HepG2 (cell line): ENCODE data around the gene CTAGE9. TPM values are rescaled to one million over a fixed set of nuclear protein-coding genes. Genes with fewer than 3 reads are reported as not detected.

Experiments
- DPF2 ChIP-seq: sonication (generic); formaldehyde crosslinking; IDR thresholded peaks from 2 replicates; pipeline ENCODE4 v1.4.0; 2020; ENCODE audit warnings: mild to moderate bottlenecking, low read depth, missing genetic modification reagents, borderline replicate concordance
- ELF3 ChIP-seq: IDR thresholded peaks from 2 replicates; pipeline ENCODE4 v1.6.1; 2016; ENCODE audit warnings: missing genetic modification reagents, missing compliant biosample characterization
- NBN ChIP-seq: fragments of 450-650 bp; conservative IDR thresholded peaks from 2 replicates; pipeline ENCODE4 v1.6.1; 2017
- RBAK ChIP-seq: sonication (generic); formaldehyde crosslinking; IDR thresholded peaks from 2 replicates; pipeline ENCODE4 v1.5.1; 2020; ENCODE audit warnings: mild to moderate bottlenecking, missing genetic modification reagents
- SALL2 ChIP-seq: sonication (generic); formaldehyde crosslinking; IDR thresholded peaks from 2 replicates; pipeline ENCODE4 v1.8.1; 2023; ENCODE audit warnings: mild to moderate bottlenecking, missing genetic modification reagents, inconsistent platforms
- SPEN ChIP-seq: sonication (generic); formaldehyde crosslinking; IDR thresholded peaks from 2 replicates; pipeline ENCODE4 v1.5.1; 2020; ENCODE audit warnings: low read depth, mild to moderate bottlenecking, missing genetic modification reagents
- SRY ChIP-seq: sonication (generic); formaldehyde crosslinking; IDR thresholded peaks from 2 replicates; pipeline ENCODE4 v1.8.0; 2022; ENCODE audit warnings: mild to moderate bottlenecking, missing genetic modification reagents
- ZFP82 ChIP-seq: sonication (generic); formaldehyde crosslinking; IDR thresholded peaks from 2 replicates; pipeline ENCODE4 v1.5.1; 2020; ENCODE audit warnings: mild to moderate bottlenecking, missing genetic modification reagents, borderline replicate concordance
- ZNF121 ChIP-seq: sonication (generic); formaldehyde crosslinking; IDR thresholded peaks from 2 replicates; pipeline ENCODE4 v1.5.0; 2020; ENCODE audit warnings: mild to moderate bottlenecking, missing genetic modification reagents
- ZNF335 ChIP-seq: sonication (generic); formaldehyde crosslinking; IDR thresholded peaks from 2 replicates; pipeline ENCODE4 v1.4.0; 2020; ENCODE audit warnings: missing genetic modification reagents
- ZNF776 ChIP-seq: sonication (generic); formaldehyde crosslinking; IDR thresholded peaks from 2 replicates; pipeline ENCODE4 v1.4.0; 2020; ENCODE audit warnings: mild to moderate bottlenecking, missing genetic modification reagents
- polyA plus RNA-seq, 8 experiments: library from polyadenylated mRNA; depleted of rRNA in 3 of 8; stranded (reverse) in 7 of 8; unstranded in 1 of 8; fragments of >200 nt; fragmentation: Illumina TruSeq in 4 of 8; extraction: Trizol in 4 of 8; gene quantifications; 2 replicates each; pipeline versions ENCODE4 v1.2.1 to v1.2.3, GENCODE V29; 2011 to 2016; ENCODE audit warnings: low read depth in 4 of 8, missing spikeins in 1 of 8, mixed read lengths in 1 of 8; ENCODE audit not compliant: insufficient read depth in 1 of 8
- total RNA-seq, 5 experiments: library from RNA; depleted of rRNA; stranded (reverse); fragments of >200 nt; fragmentation: Illumina TruSeq; extraction: Trizol; gene quantifications; 2 replicates each; pipeline ENCODE4 v1.2.3, GENCODE V29; 2016; ENCODE audit warnings: low read depth in 1 of 5
- TF ChIP-seq, protein P1 (sequence below): sonication (generic); formaldehyde crosslinking; IDR thresholded peaks from 2 replicates; pipeline ENCODE4 v1.8.0; 2022; ENCODE audit warnings: missing genetic modification reagents, low read depth, mild to moderate bottlenecking, borderline replicate concordance
- TF ChIP-seq, protein P2 (sequence below): sonication (generic); formaldehyde crosslinking; IDR thresholded peaks from 2 replicates; pipeline ENCODE4 v1.5.0; 2020; ENCODE audit warnings: mild to moderate bottlenecking, missing genetic modification reagents
- TF ChIP-seq, protein P3 (sequence below): sonication (generic); formaldehyde crosslinking; IDR thresholded peaks from 2 replicates; pipeline ENCODE4 v1.8.1; 2022; ENCODE audit warnings: low read depth, mild to moderate bottlenecking, missing genetic modification reagents
- TF ChIP-seq, protein P4 (sequence below): sonication (generic); formaldehyde crosslinking; IDR thresholded peaks from 2 replicates; pipeline ENCODE4 v1.4.0; 2020; ENCODE audit warnings: missing genetic modification reagents, borderline replicate concordance
- TF ChIP-seq, protein P5 (sequence below): sonication (generic); formaldehyde crosslinking; IDR thresholded peaks from 2 replicates; pipeline ENCODE4 v1.8.0; 2022; ENCODE audit warnings: mild to moderate bottlenecking, missing genetic modification reagents, borderline replicate concordance
- TF ChIP-seq, protein P6 (sequence below): sonication (generic); formaldehyde crosslinking; conservative IDR thresholded peaks from 2 replicates; pipeline ENCODE4 v1.4.0; 2020; ENCODE audit warnings: missing genetic modification reagents

CTAGE9 gene
- total and polyA plus RNA-seq, 2 of the 13 experiments (the other 11 are each of a cell fraction or from before 2014, with no cell fraction given) = not detected

DNA sequence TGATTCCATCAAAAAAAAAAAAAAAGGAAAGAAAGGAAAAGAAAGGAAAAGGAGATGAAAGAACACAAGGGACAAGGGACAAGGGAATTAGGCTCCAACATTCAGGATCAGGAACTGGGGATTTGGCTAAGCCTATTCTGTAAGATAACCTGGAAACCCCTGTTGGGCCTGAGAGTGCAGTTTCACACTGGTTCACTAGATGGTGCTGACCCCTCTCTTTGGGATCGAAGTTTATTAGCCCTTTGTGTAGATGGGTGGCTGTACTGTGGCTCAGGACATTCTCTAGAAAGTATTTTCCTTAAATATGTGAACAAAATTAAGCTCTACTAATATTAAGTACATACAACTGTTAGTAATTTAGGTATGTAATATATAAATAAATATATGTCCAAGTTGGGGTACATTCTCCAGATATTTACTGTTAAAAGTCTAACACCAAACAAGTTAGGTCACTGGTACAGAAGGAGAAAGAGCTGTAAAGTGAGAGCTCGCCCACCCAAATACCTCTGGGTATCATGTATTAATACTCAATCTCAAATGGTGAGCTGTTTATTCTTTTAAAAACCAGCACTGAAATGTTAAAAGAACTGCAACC is 15.9 kb downstream of the CTAGE9 start (continued):
- TF ChIP-seq, protein P1, sequence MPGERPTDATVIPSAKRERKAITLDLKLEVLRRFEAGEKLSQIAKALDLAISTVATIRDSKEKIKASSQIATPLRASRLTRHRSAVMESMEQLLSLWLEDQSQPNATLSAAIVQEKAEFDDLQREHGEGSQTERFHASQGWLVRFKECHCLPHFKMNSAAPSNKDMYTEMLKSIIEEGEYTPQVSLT (CRISPR knock-in tag) = no peak
- TF ChIP-seq, protein P2, sequence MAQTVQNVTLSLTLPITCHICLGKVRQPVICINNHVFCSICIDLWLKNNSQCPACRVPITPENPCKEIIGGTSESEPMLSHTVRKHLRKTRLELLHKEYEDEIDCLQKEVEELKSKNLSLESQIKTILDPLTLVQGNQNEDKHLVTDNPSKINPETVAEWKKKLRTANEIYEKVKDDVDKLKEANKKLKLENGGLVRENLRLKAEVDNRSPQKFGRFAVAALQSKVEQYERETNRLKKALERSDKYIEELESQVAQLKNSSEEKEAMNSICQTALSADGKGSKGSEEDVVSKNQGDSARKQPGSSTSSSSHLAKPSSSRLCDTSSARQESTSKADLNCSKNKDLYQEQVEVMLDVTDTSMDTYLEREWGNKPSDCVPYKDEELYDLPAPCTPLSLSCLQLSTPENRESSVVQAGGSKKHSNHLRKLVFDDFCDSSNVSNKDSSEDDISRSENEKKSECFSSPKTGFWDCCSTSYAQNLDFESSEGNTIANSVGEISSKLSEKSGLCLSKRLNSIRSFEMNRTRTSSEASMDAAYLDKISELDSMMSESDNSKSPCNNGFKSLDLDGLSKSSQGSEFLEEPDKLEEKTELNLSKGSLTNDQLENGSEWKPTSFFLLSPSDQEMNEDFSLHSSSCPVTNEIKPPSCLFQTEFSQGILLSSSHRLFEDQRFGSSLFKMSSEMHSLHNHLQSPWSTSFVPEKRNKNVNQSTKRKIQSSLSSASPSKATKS (CRISPR knock-in tag) = no peak
- peak; percentile 42; the same call in 1 of the 2 replicates for TF ChIP-seq SALL2
- TF ChIP-seq, protein P3, sequence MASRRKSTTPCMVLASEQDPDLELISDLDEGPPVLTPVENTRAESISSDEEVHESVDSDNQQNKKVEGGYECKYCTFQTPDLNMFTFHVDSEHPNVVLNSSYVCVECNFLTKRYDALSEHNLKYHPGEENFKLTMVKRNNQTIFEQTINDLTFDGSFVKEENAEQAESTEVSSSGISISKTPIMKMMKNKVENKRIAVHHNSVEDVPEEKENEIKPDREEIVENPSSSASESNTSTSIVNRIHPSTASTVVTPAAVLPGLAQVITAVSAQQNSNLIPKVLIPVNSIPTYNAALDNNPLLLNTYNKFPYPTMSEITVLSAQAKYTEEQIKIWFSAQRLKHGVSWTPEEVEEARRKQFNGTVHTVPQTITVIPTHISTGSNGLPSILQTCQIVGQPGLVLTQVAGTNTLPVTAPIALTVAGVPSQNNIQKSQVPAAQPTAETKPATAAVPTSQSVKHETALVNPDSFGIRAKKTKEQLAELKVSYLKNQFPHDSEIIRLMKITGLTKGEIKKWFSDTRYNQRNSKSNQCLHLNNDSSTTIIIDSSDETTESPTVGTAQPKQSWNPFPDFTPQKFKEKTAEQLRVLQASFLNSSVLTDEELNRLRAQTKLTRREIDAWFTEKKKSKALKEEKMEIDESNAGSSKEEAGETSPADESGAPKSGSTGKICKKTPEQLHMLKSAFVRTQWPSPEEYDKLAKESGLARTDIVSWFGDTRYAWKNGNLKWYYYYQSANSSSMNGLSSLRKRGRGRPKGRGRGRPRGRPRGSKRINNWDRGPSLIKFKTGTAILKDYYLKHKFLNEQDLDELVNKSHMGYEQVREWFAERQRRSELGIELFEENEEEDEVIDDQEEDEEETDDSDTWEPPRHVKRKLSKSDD (CRISPR knock-in tag) = no peak
- TF ChIP-seq, protein P4, sequence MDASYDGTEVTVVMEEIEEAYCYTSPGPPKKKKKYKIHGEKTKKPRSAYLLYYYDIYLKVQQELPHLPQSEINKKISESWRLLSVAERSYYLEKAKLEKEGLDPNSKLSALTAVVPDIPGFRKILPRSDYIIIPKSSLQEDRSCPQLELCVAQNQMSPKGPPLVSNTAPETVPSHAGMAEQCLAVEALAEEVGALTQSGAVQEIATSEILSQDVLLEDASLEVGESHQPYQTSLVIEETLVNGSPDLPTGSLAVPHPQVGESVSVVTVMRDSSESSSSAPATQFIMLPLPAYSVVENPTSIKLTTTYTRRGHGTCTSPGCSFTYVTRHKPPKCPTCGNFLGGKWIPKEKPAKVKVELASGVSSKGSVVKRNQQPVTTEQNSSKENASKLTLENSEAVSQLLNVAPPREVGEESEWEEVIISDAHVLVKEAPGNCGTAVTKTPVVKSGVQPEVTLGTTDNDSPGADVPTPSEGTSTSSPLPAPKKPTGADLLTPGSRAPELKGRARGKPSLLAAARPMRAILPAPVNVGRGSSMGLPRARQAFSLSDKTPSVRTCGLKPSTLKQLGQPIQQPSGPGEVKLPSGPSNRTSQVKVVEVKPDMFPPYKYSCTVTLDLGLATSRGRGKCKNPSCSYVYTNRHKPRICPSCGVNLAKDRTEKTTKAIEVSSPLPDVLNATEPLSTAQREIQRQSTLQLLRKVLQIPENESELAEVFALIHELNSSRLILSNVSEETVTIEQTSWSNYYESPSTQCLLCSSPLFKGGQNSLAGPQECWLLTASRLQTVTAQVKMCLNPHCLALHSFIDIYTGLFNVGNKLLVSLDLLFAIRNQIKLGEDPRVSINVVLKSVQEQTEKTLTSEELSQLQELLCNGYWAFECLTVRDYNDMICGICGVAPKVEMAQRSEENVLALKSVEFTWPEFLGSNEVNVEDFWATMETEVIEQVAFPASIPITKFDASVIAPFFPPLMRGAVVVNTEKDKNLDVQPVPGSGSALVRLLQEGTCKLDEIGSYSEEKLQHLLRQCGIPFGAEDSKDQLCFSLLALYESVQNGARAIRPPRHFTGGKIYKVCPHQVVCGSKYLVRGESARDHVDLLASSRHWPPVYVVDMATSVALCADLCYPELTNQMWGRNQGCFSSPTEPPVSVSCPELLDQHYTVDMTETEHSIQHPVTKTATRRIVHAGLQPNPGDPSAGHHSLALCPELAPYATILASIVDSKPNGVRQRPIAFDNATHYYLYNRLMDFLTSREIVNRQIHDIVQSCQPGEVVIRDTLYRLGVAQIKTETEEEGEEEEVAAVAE (CRISPR knock-in tag) = no peak
- no peak for TF ChIP-seq SRY (CRISPR knock-in tag)
- TF ChIP-seq, protein P5, sequence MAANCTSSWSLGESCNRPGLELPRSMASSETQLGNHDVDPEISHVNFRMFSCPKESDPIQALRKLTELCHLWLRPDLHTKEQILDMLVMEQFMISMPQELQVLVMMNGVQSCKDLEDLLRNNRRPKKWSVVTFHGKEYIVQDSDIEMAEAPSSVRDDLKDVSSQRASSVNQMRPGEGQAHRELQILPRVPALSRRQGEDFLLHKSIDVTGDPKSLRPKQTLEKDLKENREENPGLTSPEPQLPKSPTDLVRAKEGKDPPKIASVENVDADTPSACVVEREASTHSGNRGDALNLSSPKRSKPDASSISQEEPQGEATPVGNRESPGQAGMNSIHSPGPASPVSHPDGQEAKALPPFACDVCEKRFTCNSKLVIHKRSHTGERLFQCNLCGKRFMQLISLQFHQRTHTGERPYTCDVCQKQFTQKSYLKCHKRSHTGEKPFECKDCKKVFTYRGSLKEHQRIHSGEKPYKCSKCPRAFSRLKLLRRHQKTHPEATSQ (CRISPR knock-in tag) = no peak
- TF ChIP-seq ZFP82 (CRISPR knock-in tag) = no peak
- TF ChIP-seq SPEN (CRISPR knock-in tag) = no peak
- TF ChIP-seq ELF3 = no peak
- TF ChIP-seq ZNF776 (CRISPR knock-in tag) = no peak
- TF ChIP-seq NBN = no peak
- TF ChIP-seq ZNF121 (CRISPR knock-in tag) = no peak
- no peak for TF ChIP-seq RBAK
- TF ChIP-seq, protein P6, sequence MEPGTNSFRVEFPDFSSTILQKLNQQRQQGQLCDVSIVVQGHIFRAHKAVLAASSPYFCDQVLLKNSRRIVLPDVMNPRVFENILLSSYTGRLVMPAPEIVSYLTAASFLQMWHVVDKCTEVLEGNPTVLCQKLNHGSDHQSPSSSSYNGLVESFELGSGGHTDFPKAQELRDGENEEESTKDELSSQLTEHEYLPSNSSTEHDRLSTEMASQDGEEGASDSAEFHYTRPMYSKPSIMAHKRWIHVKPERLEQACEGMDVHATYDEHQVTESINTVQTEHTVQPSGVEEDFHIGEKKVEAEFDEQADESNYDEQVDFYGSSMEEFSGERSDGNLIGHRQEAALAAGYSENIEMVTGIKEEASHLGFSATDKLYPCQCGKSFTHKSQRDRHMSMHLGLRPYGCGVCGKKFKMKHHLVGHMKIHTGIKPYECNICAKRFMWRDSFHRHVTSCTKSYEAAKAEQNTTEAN (CRISPR knock-in tag) = no peak
- TF ChIP-seq DPF2 = no peak
- no peak for TF ChIP-seq ZNF335
